CD4-positive, alpha-beta T cell (primary cell): ENCODE results near the gene PPAN. TPM values are rescaled to one million over a fixed set of nuclear protein-coding genes. Genes with fewer than 3 reads are reported as not detected.

Experiments used
- ATAC-seq: fragments of 200-7000 bp; cut with Tn5 transposase; one replicate; pipeline ENCODE4 v1.10.0; 2022; ENCODE audit warnings: mild to moderate bottlenecking; ENCODE audit not compliant: poor library complexity
- CTCF ChIA-PET: fragments of 350-600 bp; sonication (Branson Sonifier 250); formaldehyde crosslinking; loops from one replicate; lab custom pipeline; 2021; ENCODE audit warnings: antibody characterized with exemption, inconsistent platforms; lab: Charles Lee
- POLR2A ChIA-PET: fragments of 350-600 bp; sonication (Branson Sonifier 250); formaldehyde crosslinking; loops from one replicate; lab custom pipeline; 2021; ENCODE audit warnings: antibody characterized with exemption, inconsistent platforms; lab: Charles Lee
- DNase-seq, 14 experiments: peaks; one replicate each; pipeline ENCODE4 v3.0.0-alpha.2; 2013 to 2020; ENCODE audit warnings: mixed read lengths in 2 of 14
- H3K27ac ChIP-seq, 2 donors: one replicate each; pipeline versions ENCODE4 v1.5.1 to v1.7.0; 2013; ENCODE audit warnings: low read length in 2 of 2, low read depth in 1 of 2, mild to moderate bottlenecking in 1 of 2
- H3K27me3 ChIP-seq, 2 experiments: 1 replicate in 1 of 2; 2 replicates in 1 of 2; pipeline versions ENCODE4 v1.6.1 to v1.7.0; 2013; ENCODE audit warnings: low read length in 2 of 2, control low read depth in 1 of 2, mild to moderate bottlenecking in 1 of 2, moderate library complexity in 1 of 2; ENCODE audit not compliant: insufficient read depth in 2 of 2, control insufficient read depth in 1 of 2
- H3K36me3 ChIP-seq: one replicate; pipeline ENCODE4 v1.6.1; 2013; ENCODE audit warnings: low read length, control low read depth; ENCODE audit not compliant: insufficient read depth
- H3K4me1 ChIP-seq: one replicate; pipeline ENCODE4 v1.6.1; 2013; ENCODE audit warnings: low read length, control low read depth; ENCODE audit not compliant: insufficient read depth
- H3K4me3 ChIP-seq: one replicate; pipeline ENCODE4 v1.5.1; 2013; ENCODE audit warnings: mild to moderate bottlenecking, low read length, moderate library complexity
- H3K9me3 ChIP-seq, 2 experiments: 1 replicate in 1 of 2; 2 replicates in 1 of 2; pipeline versions ENCODE4 v1.6.1 to v1.7.0; 2013; ENCODE audit warnings: low read length in 2 of 2, mild to moderate bottlenecking in 2 of 2, control low read depth in 1 of 2, moderate library complexity in 1 of 2; ENCODE audit not compliant: control insufficient read depth in 1 of 2, insufficient read depth in 1 of 2
- H3K27ac Mint-ChIP-seq: one replicate; pipeline ENCODE4 v1.8.0; 2020; ENCODE audit warnings: mixed read lengths
- H3K27me3 Mint-ChIP-seq: one replicate; pipeline ENCODE4 v1.8.0; 2021; ENCODE audit warnings: mixed read lengths
- H3K36me3 Mint-ChIP-seq: one replicate; pipeline ENCODE4 v1.8.0; 2021; ENCODE audit warnings: low read depth, mixed read lengths
- H3K4me1 Mint-ChIP-seq: one replicate; pipeline ENCODE4 v1.8.0; 2021; ENCODE audit warnings: low read depth, mixed read lengths
- H3K4me3 Mint-ChIP-seq: one replicate; pipeline ENCODE4 v1.8.0; 2020; ENCODE audit warnings: mild to moderate bottlenecking, mixed read lengths
- H3K9me3 Mint-ChIP-seq: one replicate; pipeline ENCODE4 v1.8.0; 2020; ENCODE audit warnings: mixed read lengths
- CTCF ChIP-seq: fragments of 200-600 bp; IDR thresholded peaks from one replicate; pipeline ENCODE4 v1.8.0; 2022; ENCODE audit warnings: antibody characterized with exemption, mild to moderate bottlenecking
- intact Hi-C, 2 experiments: fragments of 100-400 bp; cut with DNase I in 1 of 2; cut with micrococcal nuclease in 1 of 2; formaldehyde crosslinking; loops; one replicate each; pipeline versions ENCODE4 v1.15.1 to v1.9.0; 2023 to 2025; cut with DNase I, micrococcal nuclease
- total RNA-seq, 174 experiments: library from RNA in 2 of 174; stranded (reverse) in 2 of 174; gene quantifications; one replicate each; pipeline ENCODE4 v1.2.3 and lab custom pipeline; 2021 to 2026

PPAN gene
- total RNA-seq, 2 experiments from 2014 or later = 119 to 127 TPM

GRCh38 chr19:10105509-10106099 lies 558 bp upstream of the PPAN start:
- ChIA-PET CTCF (interaction anchor here (1.9 kb wide), 1 partner anchor 9 kb away, joined by 7 read pairs; no protein-coding TSS in a partner anchor), POLR2A (interaction anchor here (0.8 to 6.0 kb wide), 12 partner anchors 9 to 228 kb away, joined by 3 to 80 read pairs (median 4); partner anchors contain the start of genes EIF3G, MRPL4 and RAVER1)
- Mint-ChIP-seq H3K27me3 (no peaks in the 10 kb centered on the region), H3K4me1 (peaks cover 53% of the 10 kb centered on the region), H3K27ac (peak overlapping the region; percentile 95), H3K9me3 (no peaks in the 10 kb centered on the region), H3K4me3 (peak overlapping the region; percentile 93), H3K36me3 (peaks cover 44% of the 10 kb centered on the region)
- peak in 8 of 14 experiments; percentile 36 to 84 (median 54) for DNase-seq
- Histone ChIP-seq H3K4me3 (peak overlapping the region; percentile 24), H3K27me3 (no peaks in the 10 kb centered on the region), H3K36me3 (peaks cover 37% of the 10 kb centered on the region), H3K27ac (peak overlapping the region; percentile 94 to 98), H3K9me3 (no peaks in the 10 kb centered on the region), H3K4me1 (peaks cover 85% of the 10 kb centered on the region)
- ATAC-seq = peak; percentile 4
- TF ChIP-seq CTCF = no peak
- intact Hi-C loops = loop anchor here (5.0 to 10.0 kb wide), 3 partner anchors 87 to 299 kb away; partner anchors contain the start of genes CDC37 (in 1 of the 2), DNMT1 (in 1 of the 2) and MRPL4 (in 1 of the 2)

GRCh38 chr19:10107254-10107653 lies 1.1 kb downstream of the PPAN start:
- ChIA-PET CTCF (interaction anchor here (1.2 to 1.5 kb wide), 2 partner anchors 9 to 176 kb away, joined by 3 to 4 read pairs; no protein-coding TSS in a partner anchor), POLR2A (interaction anchor here (1.6 to 6.0 kb wide), 4 partner anchors 9 to 35 kb away, joined by 5 to 80 read pairs (median 38); partner anchors contain the start of gene EIF3G)
- peaks cover 87% of the 10 kb centered on the region for H3K4me1 ChIP-seq
- no peaks in the 10 kb centered on the region for H3K9me3 ChIP-seq
- H3K36me3 ChIP-seq = peaks cover 47% of the 10 kb centered on the region
- no peak for TF ChIP-seq CTCF
- Mint-ChIP-seq H3K4me3 (peak overlapping the region; percentile 93), H3K36me3 (peaks cover 58% of the 10 kb centered on the region), H3K27me3 (peaks cover 1% of the 10 kb centered on the region), H3K9me3 (no peaks in the 10 kb centered on the region), H3K4me1 (peaks cover 62% of the 10 kb centered on the region), H3K27ac (peak overlapping the region; percentile 95)
- intact Hi-C loops = loop anchor here (5.0 to 10.0 kb wide), 3 partner anchors 85 to 298 kb away; partner anchors contain the start of genes CDC37 (in 1 of the 2), DNMT1 (in 1 of the 2) and MRPL4 (in 1 of the 2)
- H3K4me3 ChIP-seq = peak overlapping the region; percentile 73
- H3K27me3 ChIP-seq = no peaks in the 10 kb centered on the region
- peak overlapping the region; percentile 78 to 94 for H3K27ac ChIP-seq
- DNase-seq = no peak
- no peak for ATAC-seq

- peak overlapping the region; percentile 93 for H3K4me3 Mint-ChIP-seq
- H3K4me1 Mint-ChIP-seq = peaks cover 62% of the 10 kb centered on the region
- H3K9me3 ChIP-seq = no peaks in the 10 kb centered on the region
- no peak for TF ChIP-seq CTCF
- ATAC-seq (no peak), DNase-seq (no peak)
- peak overlapping the region; percentile 95 for H3K27ac Mint-ChIP-seq
- ChIA-PET POLR2A (interaction anchor here (2.8 to 6.0 kb wide), 3 partner anchors 9 to 34 kb away, joined by 22 to 80 read pairs (median 55); partner anchors contain the start of gene EIF3G), CTCF (interaction anchor here (1.2 to 1.5 kb wide), 2 partner anchors 10 to 177 kb away, joined by 3 to 4 read pairs; no protein-coding TSS in a partner anchor)
- H3K36me3 Mint-ChIP-seq = peaks cover 65% of the 10 kb centered on the region
- peaks cover 47% of the 10 kb centered on the region for H3K36me3 ChIP-seq
- intact Hi-C loops = loop anchor here (5.0 to 10.0 kb wide), 3 partner anchors 84 to 297 kb away; partner anchors contain the start of genes CDC37 (in 1 of the 2), DNMT1 (in 1 of the 2) and MRPL4 (in 1 of the 2)
- H3K27ac ChIP-seq = peak overlapping the region in 1 of 2 donors; percentile 35
- peaks cover 87% of the 10 kb centered on the region for H3K4me1 ChIP-seq
- H3K27me3 ChIP-seq = no peaks in the 10 kb centered on the region
- H3K9me3 Mint-ChIP-seq = no peaks in the 10 kb centered on the region
- H3K4me3 ChIP-seq = no peak overlapping the region
- peaks cover 4% of the 10 kb centered on the region for H3K27me3 Mint-ChIP-seq
Observed at GRCh38 chr19:10107817-10108367, 1.7 kb downstream of the PPAN start.
